Heart right ventricle (tissue), 16 donors: ENCODE data around the gene KCNA5. TPM values are rescaled to one million over a fixed set of nuclear protein-coding genes. Genes with fewer than 3 reads are reported as not detected.

Experiments
- ATAC-seq, 8 donors: fragments of 200-7000 bp; cut with Tn5 transposase; one replicate each; pipeline ENCODE4 v1.9.1; 2020; ENCODE audit warnings: mild to moderate bottlenecking in 8 of 8, moderate library complexity in 8 of 8, moderate number of reproducible peaks in 1 of 8
- DNase-seq, 2 donors: peaks; one replicate each; pipeline ENCODE4 v3.0.0-alpha.2; 2020
- H3K27ac ChIP-seq, 10 donors: fragments of 200-600 bp; sonication (generic) in 2 of 10; one replicate each; pipeline versions ENCODE4 v1.5.0 to v1.8.0; 2020 to 2022; ENCODE audit warnings: mild to moderate bottlenecking in 3 of 10
- H3K27me3 ChIP-seq, 7 donors: fragments of 200-600 bp; one replicate each; pipeline ENCODE4 v1.8.0; 2021 to 2022; ENCODE audit warnings: mild to moderate bottlenecking in 2 of 7
- H3K36me3 ChIP-seq, 9 donors: fragments of 200-600 bp; sonication (generic) in 1 of 9; one replicate each; pipeline versions ENCODE4 v1.5.0 to v1.8.0; 2020 to 2022; ENCODE audit warnings: mild to moderate bottlenecking in 2 of 9
- H3K4me1 ChIP-seq, 9 donors: fragments of 200-600 bp; sonication (generic) in 1 of 9; one replicate each; pipeline versions ENCODE4 v1.5.0 to v1.8.0; 2020 to 2022; ENCODE audit warnings: mild to moderate bottlenecking in 4 of 9
- H3K4me3 ChIP-seq, 10 donors: fragments of 200-600 bp; sonication (generic) in 2 of 10; one replicate each; pipeline versions ENCODE4 v1.5.0 to v1.8.0; 2020 to 2022; ENCODE audit warnings: mild to moderate bottlenecking in 7 of 10, moderate library complexity in 2 of 10
- H3K9me3 ChIP-seq, 11 donors: fragments of 200-600 bp in 10 of 11; sonication (generic) in 2 of 11; one replicate each; pipeline versions ENCODE4 v1.5.0 to v1.8.0; 2013 to 2022; ENCODE audit warnings: mild to moderate bottlenecking in 2 of 11, control low read depth in 1 of 11, moderate library complexity in 1 of 11
- WGBS, 2 donors: extraction: QIAGEN DNeasy Blood & Tissue Kit; methylation state at CpG; one replicate each; pipeline ENCODE4 v1.1.7; 2013; ENCODE audit warnings: inconsistent platforms in 1 of 2; 5-methylcytosine and 5-hydroxymethylcytosine counted together
- intact Hi-C, 10 donors: fragments of 100-400 bp; cut with DNase I; formaldehyde crosslinking; loops; one replicate each; pipeline versions ENCODE4 v1.11.1 to v1.14.2; 2022
- long read RNA-seq, 3 donors: library from polyadenylated mRNA; unstranded; transcript quantifications; one replicate each; pipeline ENCODE4 v2.0.0, GENCODE V29; 2020 to 2021
- polyA plus RNA-seq, 2 donors: library from polyadenylated mRNA; stranded (reverse); fragments of 200-250 nt; gene quantifications; one replicate each; pipeline ENCODE4 v1.2.3, GENCODE V29; 2013
- total RNA-seq, 10 donors: library from RNA; stranded (reverse); fragmentation: NEBNext Ultra II Directional in 3 of 10; extraction: Animal tissue kit (Norgen Biotek cat#: 25700) in 3 of 10; gene quantifications; one replicate each; pipeline versions ENCODE4 v1.2.1 to v1.2.4, GENCODE V29; 2021 to 2023
- TF ChIP-seq, protein P1 (sequence below), 9 donors: fragments of 200-600 bp; sonication (generic) in 2 of 9; IDR thresholded peaks; one replicate each; pipeline versions ENCODE4 v1.5.0 to v1.8.0; 2021 to 2022; ENCODE audit warnings: antibody characterized with exemption in 9 of 9, mild to moderate bottlenecking in 5 of 9, moderate library complexity in 1 of 9
- donor health status: Arrhythmogenic right ventricular cardiomyopathy.
- donor health status: ischemic (EF 13 %, LVEDD 7.1; RV severe dilation, severe dysfunction).
- donor health status: healthy with polysubstance abuse.
- donor health status: DM: no; HTN: yes; CAD: no.
- donor health status: DM: no; HTN: no; CAD: no.
- donor health status: ischemic (EF 25% LVEDD 6.9; RV normal size, moderate dysfunction).
- donor health status: ischemic (EF 25% LVEDD 5.7; RV mildly dilated, moderate dysfunction).
- donor health status: healthy.
- donor health status: DM: yes; HTN: yes; CAD: no.
- donor health status: Ischemic cardiomyopathy.
- donor health status: ischemic (EF 35%, LVEDD 5.7; RV mildly dilated, moderate dysfunction).
- donor health status: nonischemic (EF 11% LVEDD 7.7; RV severe dilation, severe dysfunction).
- donor health status: DM: yes; HTN: yes; CAD: no.
- donor health status: PGD.
- donor health status: ischemic (EF 29% LVEDD 5.4; RV normal size, mild dysfunction).
- donor health status: nonischemic (EF 23%, LVEDD 6.1; RV moderate dilation, normal function).

The KCNA5 gene
- total RNA-seq = 1 to 10 TPM; 1.5 to 5.8 (median 3.4) TPM
- 1 to 10 TPM; 1.4 to 2.3 TPM for polyA plus RNA-seq
- long read RNA-seq, donor 1, transcript KCNA5-201 (1 exons, 2,800 nt) = major isoform, 6 of 6 reads
- long read RNA-seq, donor 1, partial matches to known transcripts = 0 of 6 reads
- long read RNA-seq, donor 1, other reads (novel, unspliced or antisense) = 0 of 6 reads
- long read RNA-seq, donor 2, transcript KCNA5-201 (1 exons, 2,800 nt) = major isoform, 15 of 15 reads
- long read RNA-seq, donor 2, partial matches to known transcripts = 0 of 15 reads
- long read RNA-seq, donor 2, other reads (novel, unspliced or antisense) = 0 of 15 reads
- long read RNA-seq, donor 3, transcript KCNA5-201 (1 exons, 2,800 nt) = major isoform, 17 of 17 reads
- long read RNA-seq, donor 3, partial matches to known transcripts = 0 of 17 reads
- long read RNA-seq, donor 3, other reads (novel, unspliced or antisense) = 0 of 17 reads

- ATAC-seq (peak; percentile 38 to 69 (median 64)), DNase-seq (peak; percentile 40 to 50)
- H3K27ac ChIP-seq = peak within 1 kb of the TSS in 6 of 10 donors; percentile 6 to 80 (median 74)
These were observed at the start of gene KCNA5 for GRCh38 chr12:5043589-5044419. Gene KCNA5, plus strand, starts transcription at chr12:5043879. Its CDS starts 269 bp downstream, at chr12:5044148.

DNA sequence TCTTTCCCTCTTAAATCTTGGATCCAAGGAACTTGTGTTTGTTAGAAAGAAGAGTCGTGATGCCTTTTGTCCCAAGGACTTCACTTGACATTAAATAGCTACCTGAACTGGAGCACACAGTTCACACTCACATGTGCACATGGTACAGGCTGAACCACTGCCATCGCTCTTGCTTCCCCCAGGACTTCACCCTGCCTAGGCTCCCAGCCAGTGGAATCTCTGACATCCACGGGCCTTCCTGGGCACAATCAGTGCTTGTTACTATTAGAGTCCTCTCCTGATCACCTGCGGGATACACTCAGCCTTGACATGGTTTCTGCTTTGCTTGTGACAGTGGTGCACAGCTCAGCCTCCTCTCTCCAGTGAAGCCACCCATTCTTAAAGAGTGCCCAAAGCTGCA lies 49.1 kb upstream of the KCNA5 start:
- TF ChIP-seq, protein P1, sequence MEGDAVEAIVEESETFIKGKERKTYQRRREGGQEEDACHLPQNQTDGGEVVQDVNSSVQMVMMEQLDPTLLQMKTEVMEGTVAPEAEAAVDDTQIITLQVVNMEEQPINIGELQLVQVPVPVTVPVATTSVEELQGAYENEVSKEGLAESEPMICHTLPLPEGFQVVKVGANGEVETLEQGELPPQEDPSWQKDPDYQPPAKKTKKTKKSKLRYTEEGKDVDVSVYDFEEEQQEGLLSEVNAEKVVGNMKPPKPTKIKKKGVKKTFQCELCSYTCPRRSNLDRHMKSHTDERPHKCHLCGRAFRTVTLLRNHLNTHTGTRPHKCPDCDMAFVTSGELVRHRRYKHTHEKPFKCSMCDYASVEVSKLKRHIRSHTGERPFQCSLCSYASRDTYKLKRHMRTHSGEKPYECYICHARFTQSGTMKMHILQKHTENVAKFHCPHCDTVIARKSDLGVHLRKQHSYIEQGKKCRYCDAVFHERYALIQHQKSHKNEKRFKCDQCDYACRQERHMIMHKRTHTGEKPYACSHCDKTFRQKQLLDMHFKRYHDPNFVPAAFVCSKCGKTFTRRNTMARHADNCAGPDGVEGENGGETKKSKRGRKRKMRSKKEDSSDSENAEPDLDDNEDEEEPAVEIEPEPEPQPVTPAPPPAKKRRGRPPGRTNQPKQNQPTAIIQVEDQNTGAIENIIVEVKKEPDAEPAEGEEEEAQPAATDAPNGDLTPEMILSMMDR (IDR thresholded peaks at IDR 0.05) = no peak
- Histone ChIP-seq H3K27me3 (peaks cover 0 to 22% (median 5%) of the 10 kb centered on the region in 7 donors), H3K36me3 (no peaks in the 10 kb centered on the region), H3K4me1 (peaks cover 0 to 12% (median 9%) of the 10 kb centered on the region in 9 donors), H3K9me3 (no peaks in the 10 kb centered on the region), H3K4me3 (no peak overlapping the region), H3K27ac (no peak overlapping the region)
- no peak for DNase-seq
- peak in 2 of 8 donors; percentile 61 to 68 for ATAC-seq
- intact Hi-C loops = loop anchor here in 2 of 10 donors (5.0 kb wide), 2 partner anchors 137 to 142 kb away; no protein-coding TSS in a partner anchor
- WGBS, 2 donors = 60 to 65% methylated on average over 4 of the region's 4 CpGs

More at GRCh38 chr12:5043589-5044419, at the start of gene KCNA5:
- TF ChIP-seq, protein P1 (IDR thresholded peaks at IDR 0.05) = no peak
- Histone ChIP-seq H3K4me1 (peaks cover 8 to 72% (median 34%) of the 10 kb centered on the region in 9 donors), H3K27me3 (peaks cover 0 to 56% (median 16%) of the 10 kb centered on the region in 7 donors), H3K36me3 (no peaks in the 10 kb centered on the region), H3K4me3 (peak within 1 kb of the TSS; percentile 35 to 59 (median 48)), H3K9me3 (no peaks in the 10 kb centered on the region)
- intact Hi-C loops = no loop called here
- 3 to 4% methylated on average over 65 to 68 of the region's 68 CpGs for WGBS, 2 donors

DNA sequence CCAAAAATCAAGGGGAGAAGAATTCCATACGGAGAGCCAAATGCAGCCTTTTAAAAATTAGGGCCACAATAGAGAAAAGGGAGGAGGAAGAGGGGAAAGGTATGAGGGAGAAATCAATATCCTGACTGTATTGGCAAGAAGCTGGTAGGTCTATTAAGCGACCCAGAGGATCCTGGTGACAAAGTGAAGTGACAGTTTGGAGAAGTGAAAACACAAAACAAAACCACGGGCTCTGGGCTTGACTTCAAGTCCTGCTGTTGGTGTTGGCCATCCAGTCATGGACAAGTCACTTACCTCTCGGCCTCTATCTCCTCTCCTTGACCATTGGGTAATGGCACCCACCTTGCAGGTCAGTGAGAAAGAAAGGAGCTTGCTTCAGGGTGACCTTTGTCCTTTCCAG lies 47.0 kb upstream of the KCNA5 start:
- Histone ChIP-seq H3K27me3 (peaks cover 0 to 28% (median 8%) of the 10 kb centered on the region in 7 donors), H3K36me3 (no peaks in the 10 kb centered on the region), H3K4me3 (no peak overlapping the region), H3K9me3 (no peaks in the 10 kb centered on the region), H3K4me1 (peaks cover 0 to 12% (median 9%) of the 10 kb centered on the region in 9 donors), H3K27ac (no peak overlapping the region)
- no peak for ATAC-seq
- DNase-seq = no peak
- TF ChIP-seq, protein P1 (IDR thresholded peaks at IDR 0.05) = no peak
- WGBS, 2 donors = 80 to 82% methylated on average over 4 of the region's 4 CpGs
- intact Hi-C loops = loop anchor here in 2 of 10 donors (5.0 kb wide), 2 partner anchors 139 to 144 kb away; no protein-coding TSS in a partner anchor

- TF ChIP-seq, protein P1 (IDR thresholded peaks at IDR 0.05) = no peak
- peak; percentile 32 to 90 (median 80) for ATAC-seq
These were observed 45.7 kb upstream of the KCNA5 start for GRCh38 chr12:4997939-4998338.

More at GRCh38 chr12:4997939-4998338, 45.7 kb upstream of the KCNA5 start:
- peak in 1 of 2 donors; percentile 17 for DNase-seq
- Histone ChIP-seq H3K27ac (peak overlapping the region in 5 of 10 donors; percentile 28 to 55 (median 31)), H3K27me3 (peaks cover 0 to 24% (median 8%) of the 10 kb centered on the region in 7 donors), H3K36me3 (no peaks in the 10 kb centered on the region), H3K4me3 (no peak overlapping the region), H3K9me3 (no peaks in the 10 kb centered on the region), H3K4me1 (peaks cover 0 to 12% (median 9%) of the 10 kb centered on the region in 9 donors)
- WGBS, 2 donors = 24% methylated on average over 7 of the region's 7 CpGs
- intact Hi-C loops = loop anchor here in 2 of 10 donors (5.0 kb wide), 2 partner anchors 141 to 146 kb away; no protein-coding TSS in a partner anchor
